AG04449 (cell line): ENCODE measurements around the gene SEC14L6.

Source experiments
- CTCF ChIA-PET: fragments of 350-600 bp; formaldehyde crosslinking; extraction: SDS; loops from one replicate; lab custom pipeline; 2021; ENCODE audit warnings: antibody characterized with exemption; lab: Yijun Ruan, JAX
- POLR2A ChIA-PET: fragments of 400-600, 350-600 bp; formaldehyde crosslinking; extraction: SDS; loops from one replicate; lab custom pipeline; 2020; ENCODE audit warnings: antibody characterized with exemption, inconsistent platforms; lab: Yijun Ruan, JAX
- DNase-seq: peaks from one replicate; pipeline ENCODE4 v3.0.0-alpha.2; 2010; ENCODE audit warnings: low read depth, low spot score
- H3K4me3 ChIP-seq: 2 replicates; pipeline ENCODE4 v1.5.1; 2011; ENCODE audit warnings: low read depth, mild to moderate bottlenecking, control low read depth, low read length
- CTCF ChIP-seq: IDR thresholded peaks from one replicate; pipeline ENCODE4 v1.5.1; 2011; ENCODE audit warnings: mild to moderate bottlenecking, moderate library complexity, low read length, control low read depth, inconsistent platforms; ENCODE audit not compliant: insufficient read depth; ENCODE audit errors: missing control alignments

Gene SEC14L6

DNA sequence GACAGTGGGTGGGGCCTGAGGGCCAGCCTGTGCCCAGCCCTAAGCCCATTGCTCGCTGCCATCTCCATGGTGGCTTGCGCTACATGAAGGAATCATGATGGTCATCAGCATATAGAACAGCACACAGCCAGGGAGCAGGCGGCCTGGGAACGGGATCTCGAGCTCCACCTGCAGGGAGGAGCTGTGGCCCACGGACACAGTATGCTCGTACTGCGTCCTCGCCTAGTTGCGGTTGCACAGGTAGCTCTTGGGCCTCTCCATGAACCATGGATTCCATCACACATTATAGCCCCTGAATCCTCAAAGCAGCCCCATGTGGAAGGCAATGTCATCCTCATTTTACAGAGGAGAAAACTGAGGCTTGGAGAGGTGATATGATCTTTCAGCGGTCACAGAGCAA is 56.1 kb downstream of the SEC14L6 start:
- no peak for DNase-seq
- POLR2A ChIA-PET, result no interaction called here
- no peak overlapping the region for H3K4me3 ChIP-seq
- no peak for TF ChIP-seq CTCF
- CTCF ChIA-PET, result interaction anchor here (1.1 to 11.5 kb wide), 6 partner anchors 12 to 98 kb away, joined by 3 to 192 read pairs (median 4); partner anchors contain the start of genes RNF215 and SEC14L2

DNA sequence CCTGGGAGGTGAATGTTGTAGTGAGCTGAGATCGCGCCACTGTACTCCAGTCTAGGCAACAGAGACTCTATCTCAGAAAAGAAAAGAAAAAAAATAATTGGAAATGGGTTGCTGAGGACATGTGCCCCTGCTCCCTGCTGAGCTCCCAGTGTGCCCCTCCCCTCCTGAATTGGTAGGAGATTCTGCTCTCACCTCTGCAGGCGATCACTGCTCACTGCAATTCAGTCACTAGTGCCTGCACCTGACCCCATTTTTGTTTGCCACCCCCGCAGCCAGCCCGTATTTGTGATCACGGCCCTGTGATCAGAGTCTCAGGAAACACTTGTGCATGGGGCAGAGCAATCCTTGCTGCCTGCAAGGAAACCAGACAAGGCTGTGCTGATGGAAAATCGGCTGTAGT is 58.4 kb downstream of the SEC14L6 start:
- no peak overlapping the region for H3K4me3 ChIP-seq
- ChIA-PET POLR2A (no interaction called here), CTCF (interaction anchor here (0.6 to 11.5 kb wide), 2 partner anchors 53 to 96 kb away, joined by 3 to 192 read pairs; partner anchors contain the start of genes RNF215 and SEC14L2)
- TF ChIP-seq CTCF, result no peak
- DNase-seq, result no peak

DNA sequence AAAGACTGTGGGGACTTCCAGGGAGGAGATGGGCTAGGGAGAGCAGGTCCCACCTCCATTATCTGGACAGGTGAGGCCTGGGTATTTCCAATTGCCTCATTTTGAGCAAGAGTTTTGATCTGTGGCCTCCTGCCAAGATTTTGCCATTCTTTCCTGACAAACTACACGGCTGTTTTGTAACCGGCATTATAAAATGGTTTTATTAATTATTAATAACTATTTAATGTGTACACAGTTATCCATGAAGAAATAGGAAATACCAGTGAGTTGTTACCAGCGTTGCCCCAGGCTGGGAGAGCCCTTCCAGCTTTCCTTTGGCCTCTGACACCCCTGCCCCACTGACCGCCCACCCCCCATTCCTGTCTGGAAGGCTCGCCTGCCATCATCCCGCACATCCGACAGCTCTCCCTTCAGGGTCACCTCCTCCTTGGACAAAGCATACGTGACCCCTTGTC is 59.9 kb downstream of the SEC14L6 start:
- ChIA-PET POLR2A (no interaction called here), CTCF (interaction anchor here (1.1 to 11.5 kb wide), 16 partner anchors 10 to 224 kb away, joined by 3 to 192 read pairs (median 9); partner anchors contain the start of genes CASTOR1, RNF215, SEC14L2 and SEC14L3)
- H3K4me3 ChIP-seq, result no peak overlapping the region
- no peak for DNase-seq
- no peak for TF ChIP-seq CTCF

DNA sequence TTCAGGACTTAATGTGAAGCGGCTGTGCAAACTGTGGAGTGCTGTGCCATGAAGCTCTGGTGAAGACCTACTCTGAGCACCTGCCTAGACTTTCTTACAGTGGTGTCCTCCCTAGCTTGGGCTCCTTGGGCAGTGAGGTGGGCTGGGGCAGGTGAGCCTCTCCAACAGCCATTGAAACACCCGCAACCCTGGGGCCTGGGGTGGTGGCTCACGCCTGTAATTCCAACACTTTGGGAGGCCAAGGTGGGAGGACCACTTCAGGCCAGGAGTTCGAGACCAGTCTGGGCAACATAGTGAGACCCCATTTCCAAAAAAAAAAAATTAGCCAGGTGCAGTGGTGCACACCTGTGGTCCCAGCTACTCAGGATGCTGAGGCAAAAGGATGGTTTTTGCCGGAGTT is 60.4 kb downstream of the SEC14L6 start:
- TF ChIP-seq CTCF, result no peak
- no peak overlapping the region for H3K4me3 ChIP-seq
- CTCF ChIA-PET, result interaction anchor here (0.7 to 11.5 kb wide), 27 partner anchors 9 to 269 kb away, joined by 3 to 192 read pairs (median 7); partner anchors contain the start of genes CASTOR1, RNF215, SEC14L2 and SEC14L3
- POLR2A ChIA-PET, result no interaction called here
- no peak for DNase-seq

GRCh38 chr22:30485362-30485988 is 61.1 kb downstream of the SEC14L6 start:
- DNase-seq, result no peak

More at GRCh38 chr22:30485362-30485988, 61.1 kb downstream of the SEC14L6 start:
- H3K4me3 ChIP-seq, result no peak overlapping the region
- peak; percentile 97 for TF ChIP-seq CTCF
- ChIA-PET CTCF (interaction anchor here (0.7 to 11.5 kb wide), 32 partner anchors 8 to 270 kb away, joined by 3 to 192 read pairs (median 6); partner anchors contain the start of genes CASTOR1, RNF215, SEC14L2 and SEC14L3), POLR2A (interaction anchor here (1.0 kb wide), 1 partner anchor 199 kb away, joined by 3 read pairs; no protein-coding TSS in a partner anchor)
